Transverse colon (tissue), 4 donors: ENCODE results near the gene ZNF423.

Experiments
- POLR2A ChIP-seq: fragments of 450-650 bp; IDR thresholded peaks from one replicate; pipeline ENCODE4 v1.6.1; 2016; ENCODE audit warnings: antibody characterized with exemption, mild to moderate bottlenecking, moderate library complexity
- POLR2AphosphoS5 ChIP-seq, 3 donors: sonication (generic); formaldehyde crosslinking; IDR thresholded peaks; one replicate each; pipeline ENCODE4 v1.6.1; 2016; ENCODE audit warnings: antibody characterized with exemption in 3 of 3
- TF ChIP-seq, protein P1 (sequence below), 5 experiments: fragments of 200-600 bp in 3 of 5; fragments of 450-650 bp in 2 of 5; sonication (generic) in 3 of 5; IDR thresholded peaks; 1 replicate in 2 of 5; 2 replicates in 3 of 5; pipeline ENCODE4 v1.5.1; 2016 to 2017; ENCODE audit warnings: antibody characterized with exemption in 5 of 5, inconsistent platforms in 3 of 5, mild to moderate bottlenecking in 2 of 5, moderate library complexity in 1 of 5

DNA sequence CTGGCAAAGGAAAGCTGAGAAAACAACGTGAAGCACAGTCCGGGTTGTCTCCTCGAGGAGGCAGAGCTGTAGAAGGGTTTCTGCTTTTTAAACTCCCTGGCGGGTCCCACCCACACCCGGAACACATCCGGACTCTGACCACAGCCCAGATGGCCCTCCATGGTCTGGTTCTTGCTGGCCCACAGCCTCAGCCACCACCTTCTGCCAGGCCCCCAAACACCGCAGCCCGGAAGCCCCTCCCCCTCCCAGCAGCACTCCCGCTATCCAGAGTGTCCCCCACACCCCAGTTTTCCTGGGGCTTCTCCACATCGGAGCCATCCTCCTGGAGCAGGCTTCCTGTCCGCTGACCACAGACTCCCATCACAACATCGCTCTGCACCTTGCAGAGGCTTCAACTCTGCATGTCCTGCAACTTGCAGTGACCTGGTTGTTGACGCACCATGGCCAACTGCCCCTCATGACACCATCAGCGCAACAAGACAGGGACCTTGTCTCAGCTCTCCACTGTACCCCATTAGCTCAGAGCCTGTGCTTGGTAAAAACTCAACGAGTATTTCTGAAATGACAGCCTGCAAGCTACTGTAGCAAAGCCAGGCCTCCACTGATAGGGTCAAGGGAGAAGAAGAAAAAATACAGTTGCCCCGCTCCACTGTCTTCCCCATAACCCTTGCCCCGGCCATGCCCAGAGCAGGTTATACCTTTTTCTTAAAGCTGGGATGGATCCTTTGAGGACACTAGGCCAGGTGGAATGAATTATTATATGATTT is 352.5 kb downstream of the ZNF423 start:
- no peak for TF ChIP-seq POLR2AphosphoS5 (IDR thresholded peaks at IDR 0.05)
- TF ChIP-seq, protein P1, sequence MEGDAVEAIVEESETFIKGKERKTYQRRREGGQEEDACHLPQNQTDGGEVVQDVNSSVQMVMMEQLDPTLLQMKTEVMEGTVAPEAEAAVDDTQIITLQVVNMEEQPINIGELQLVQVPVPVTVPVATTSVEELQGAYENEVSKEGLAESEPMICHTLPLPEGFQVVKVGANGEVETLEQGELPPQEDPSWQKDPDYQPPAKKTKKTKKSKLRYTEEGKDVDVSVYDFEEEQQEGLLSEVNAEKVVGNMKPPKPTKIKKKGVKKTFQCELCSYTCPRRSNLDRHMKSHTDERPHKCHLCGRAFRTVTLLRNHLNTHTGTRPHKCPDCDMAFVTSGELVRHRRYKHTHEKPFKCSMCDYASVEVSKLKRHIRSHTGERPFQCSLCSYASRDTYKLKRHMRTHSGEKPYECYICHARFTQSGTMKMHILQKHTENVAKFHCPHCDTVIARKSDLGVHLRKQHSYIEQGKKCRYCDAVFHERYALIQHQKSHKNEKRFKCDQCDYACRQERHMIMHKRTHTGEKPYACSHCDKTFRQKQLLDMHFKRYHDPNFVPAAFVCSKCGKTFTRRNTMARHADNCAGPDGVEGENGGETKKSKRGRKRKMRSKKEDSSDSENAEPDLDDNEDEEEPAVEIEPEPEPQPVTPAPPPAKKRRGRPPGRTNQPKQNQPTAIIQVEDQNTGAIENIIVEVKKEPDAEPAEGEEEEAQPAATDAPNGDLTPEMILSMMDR (IDR thresholded peaks at IDR 0.05), result no peak
- no peak for TF ChIP-seq POLR2A
